ENCODE measurements around the gene DENND6B. TPM values are rescaled to one million over a fixed set of nuclear protein-coding genes. Genes with fewer than 3 reads are reported as not detected.

Gene DENND6B
- total RNA-seq, 1 experiment from 2014 or later = 13.2 TPM

DNA sequence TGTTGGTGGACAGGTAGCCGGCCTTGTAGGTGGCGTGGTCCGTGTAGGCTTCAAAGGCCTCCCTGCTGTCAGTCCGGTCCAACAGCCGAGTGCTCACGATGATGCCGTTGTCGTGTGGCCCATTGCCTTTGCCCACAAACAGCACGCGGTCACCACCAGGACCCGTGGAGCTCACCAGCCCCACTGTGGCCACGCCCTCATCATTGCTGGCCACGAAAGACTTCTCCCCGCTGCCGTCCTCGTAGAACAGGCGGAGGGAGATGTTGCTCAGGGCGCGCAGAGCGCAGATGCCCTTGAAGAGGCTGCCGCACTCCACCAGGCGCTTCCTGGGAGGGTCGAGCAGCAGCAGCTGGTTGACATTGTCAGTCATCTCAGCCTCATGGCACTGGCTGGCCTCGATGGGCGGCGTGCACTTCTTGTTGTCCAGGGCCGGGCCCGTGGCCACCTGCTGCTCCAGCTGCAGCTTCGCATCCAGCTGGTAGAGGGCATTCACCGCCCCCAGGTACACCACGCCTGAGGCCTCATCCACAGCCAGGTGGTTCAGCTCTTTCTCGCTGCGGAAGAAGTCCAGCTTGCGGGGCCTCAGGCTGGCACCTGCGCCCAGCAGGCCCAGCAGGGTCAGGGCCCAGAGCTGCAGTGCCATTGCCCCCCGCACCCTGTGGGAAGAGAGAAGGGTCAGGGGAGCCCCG, 36.7 kb downstream of the DENND6B start:
- TF ChIP-seq, protein P1, sequence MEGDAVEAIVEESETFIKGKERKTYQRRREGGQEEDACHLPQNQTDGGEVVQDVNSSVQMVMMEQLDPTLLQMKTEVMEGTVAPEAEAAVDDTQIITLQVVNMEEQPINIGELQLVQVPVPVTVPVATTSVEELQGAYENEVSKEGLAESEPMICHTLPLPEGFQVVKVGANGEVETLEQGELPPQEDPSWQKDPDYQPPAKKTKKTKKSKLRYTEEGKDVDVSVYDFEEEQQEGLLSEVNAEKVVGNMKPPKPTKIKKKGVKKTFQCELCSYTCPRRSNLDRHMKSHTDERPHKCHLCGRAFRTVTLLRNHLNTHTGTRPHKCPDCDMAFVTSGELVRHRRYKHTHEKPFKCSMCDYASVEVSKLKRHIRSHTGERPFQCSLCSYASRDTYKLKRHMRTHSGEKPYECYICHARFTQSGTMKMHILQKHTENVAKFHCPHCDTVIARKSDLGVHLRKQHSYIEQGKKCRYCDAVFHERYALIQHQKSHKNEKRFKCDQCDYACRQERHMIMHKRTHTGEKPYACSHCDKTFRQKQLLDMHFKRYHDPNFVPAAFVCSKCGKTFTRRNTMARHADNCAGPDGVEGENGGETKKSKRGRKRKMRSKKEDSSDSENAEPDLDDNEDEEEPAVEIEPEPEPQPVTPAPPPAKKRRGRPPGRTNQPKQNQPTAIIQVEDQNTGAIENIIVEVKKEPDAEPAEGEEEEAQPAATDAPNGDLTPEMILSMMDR (IDR thresholded peaks at IDR 0.05; ENCODE audit: unreplicated experiment) = no peak
- H3K4me3 Mint-ChIP-seq (ENCODE audit: low read depth, unreplicated experiment) = no peak overlapping the region
- H3K36me3 Mint-ChIP-seq (ENCODE audit: insufficient read depth, unreplicated experiment) = peaks cover 61% of the 10 kb centered on the region
- H3K27me3 Mint-ChIP-seq (ENCODE audit: unreplicated experiment) = no peaks in the 10 kb centered on the region
- CTCF ChIA-PET = no interaction called here
- H3K9me3 Mint-ChIP-seq (ENCODE audit: low read depth, unreplicated experiment) = no peaks in the 10 kb centered on the region
- H3K27ac Mint-ChIP-seq (ENCODE audit: unreplicated experiment) = no peak overlapping the region
- H3K4me1 Mint-ChIP-seq (ENCODE audit: low read depth, unreplicated experiment) = peaks cover 30% of the 10 kb centered on the region
- DNase-seq = no peak
- intact Hi-C loops (cut with micrococcal nuclease; ENCODE audit: unreplicated experiment) = no loop called here
- BruUV-seq (replicated peaks) = TSS peak; percentile 34

GRCh38 chr22:50289151-50289941, 37.5 kb downstream of the DENND6B start:
- H3K27me3 Mint-ChIP-seq (ENCODE audit: unreplicated experiment) = no peaks in the 10 kb centered on the region
- TF ChIP-seq, protein P1 (IDR thresholded peaks at IDR 0.05; ENCODE audit: unreplicated experiment) = no peak
- intact Hi-C loops (cut with micrococcal nuclease; ENCODE audit: unreplicated experiment) = no loop called here
- H3K27ac Mint-ChIP-seq (ENCODE audit: unreplicated experiment) = no peak overlapping the region
- DNase-seq = no peak
- H3K4me3 Mint-ChIP-seq (ENCODE audit: low read depth, unreplicated experiment) = no peak overlapping the region
- BruUV-seq (replicated peaks) = no TSS peak
- CTCF ChIA-PET = no interaction called here
- H3K36me3 Mint-ChIP-seq (ENCODE audit: insufficient read depth, unreplicated experiment) = peaks cover 68% of the 10 kb centered on the region
- peaks cover 25% of the 10 kb centered on the region for H3K4me1 Mint-ChIP-seq (ENCODE audit: low read depth, unreplicated experiment)
- H3K9me3 Mint-ChIP-seq (ENCODE audit: low read depth, unreplicated experiment) = no peaks in the 10 kb centered on the region

DNA sequence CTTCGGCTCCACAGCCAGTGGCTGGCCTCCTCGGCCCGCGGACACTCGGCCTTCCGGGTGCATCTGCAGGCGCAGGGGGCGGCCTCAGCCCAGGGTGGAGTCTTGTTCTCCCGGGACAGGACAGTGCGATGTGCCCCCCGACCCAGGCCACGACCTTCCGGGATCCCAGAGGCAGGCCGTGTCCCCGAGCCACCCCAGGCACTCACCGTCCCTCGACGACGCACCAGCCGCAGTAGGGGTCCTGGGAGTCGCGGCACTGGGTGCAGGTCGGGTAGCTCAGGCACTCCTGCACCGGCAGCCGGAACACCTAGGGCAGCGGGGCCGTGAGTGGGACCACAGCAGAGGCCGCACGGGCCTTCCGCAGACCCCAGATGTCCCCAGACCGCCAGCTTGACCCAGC, 39.1 kb downstream of the DENND6B start:
- H3K27me3 Mint-ChIP-seq (ENCODE audit: unreplicated experiment) = no peaks in the 10 kb centered on the region
- peaks cover 77% of the 10 kb centered on the region for H3K36me3 Mint-ChIP-seq (ENCODE audit: insufficient read depth, unreplicated experiment)
- no peak overlapping the region for H3K4me3 Mint-ChIP-seq (ENCODE audit: low read depth, unreplicated experiment)
- intact Hi-C loops (cut with micrococcal nuclease; ENCODE audit: unreplicated experiment) = no loop called here
- CTCF ChIA-PET = no interaction called here
- peak overlapping the region; percentile 39 for H3K27ac Mint-ChIP-seq (ENCODE audit: unreplicated experiment)
- no peak for DNase-seq
- H3K9me3 Mint-ChIP-seq (ENCODE audit: low read depth, unreplicated experiment) = no peaks in the 10 kb centered on the region
- no TSS peak for BruUV-seq (replicated peaks)
- peaks cover 25% of the 10 kb centered on the region for H3K4me1 Mint-ChIP-seq (ENCODE audit: low read depth, unreplicated experiment)
- TF ChIP-seq, protein P1 (IDR thresholded peaks at IDR 0.05; ENCODE audit: unreplicated experiment) = no peak

DNA sequence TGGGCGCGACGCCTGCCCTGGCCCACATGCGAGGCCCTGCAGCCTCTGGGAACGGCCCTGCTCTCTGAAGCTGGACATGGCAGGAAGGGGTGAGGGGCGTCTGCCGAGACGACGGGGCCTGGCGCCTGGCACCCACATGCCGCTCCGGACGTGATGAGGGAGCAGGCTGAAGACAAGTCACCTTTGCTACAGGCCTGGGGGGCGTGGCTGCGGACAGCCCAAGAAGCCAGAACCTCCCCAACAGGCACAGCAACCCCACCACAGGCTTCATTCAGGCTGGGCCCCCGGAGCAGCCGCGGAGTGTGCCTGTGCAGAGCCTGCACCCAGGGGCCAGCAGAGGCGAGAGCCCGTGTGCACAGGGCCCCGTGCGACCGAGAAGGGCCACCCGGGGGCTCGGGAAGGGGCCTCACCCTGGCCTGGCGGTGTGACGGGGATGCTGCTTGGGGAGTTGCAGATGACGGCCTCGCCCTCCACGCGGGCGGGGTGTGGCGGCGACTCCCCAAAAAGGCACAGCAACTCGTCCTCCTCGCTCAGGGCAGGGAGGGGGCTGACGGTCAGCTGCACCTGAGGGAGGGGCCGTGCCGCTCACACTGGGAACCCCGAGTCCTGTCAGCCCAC, 40.0 kb downstream of the DENND6B start:
- no peak for DNase-seq
- Mint-ChIP-seq H3K36me3 (ENCODE audit: insufficient read depth, unreplicated experiment) (peaks cover 77% of the 10 kb centered on the region), H3K4me3 (ENCODE audit: low read depth, unreplicated experiment) (no peak overlapping the region), H3K9me3 (ENCODE audit: low read depth, unreplicated experiment) (no peaks in the 10 kb centered on the region), H3K27me3 (ENCODE audit: unreplicated experiment) (no peaks in the 10 kb centered on the region), H3K4me1 (ENCODE audit: low read depth, unreplicated experiment) (peaks cover 15% of the 10 kb centered on the region), H3K27ac (ENCODE audit: unreplicated experiment) (no peak overlapping the region)
- no TSS peak for BruUV-seq (replicated peaks)
- CTCF ChIA-PET = no interaction called here
- TF ChIP-seq, protein P1 (IDR thresholded peaks at IDR 0.05; ENCODE audit: unreplicated experiment) = no peak
- intact Hi-C loops (cut with micrococcal nuclease; ENCODE audit: unreplicated experiment) = no loop called here

All from Calu3 (cell line).